ENCODE data around the gene ETAA1. TPM values are rescaled to one million over a fixed set of nuclear protein-coding genes. Genes with fewer than 3 reads are reported as not detected.
A peak's percentile ranks its signal among the peaks of the same experiment; 100 is the strongest.

ETAA1 gene
- 10 to 100 TPM in 3 of 4 donors, 1 to 10 TPM in 1; 8.0 to 19.8 (median 10.1) TPM for total RNA-seq

GRCh38 chr2:67397143-67397986 is at the start of gene ETAA1:
Gene ETAA1, plus strand, starts transcription at chr2:67397333. Its CDS starts 116 bp downstream, at chr2:67397449.
- H3K9me3 ChIP-seq: no peaks in the 10 kb centered on the region
- DNase-seq: peak; percentile 56
- WGBS, 2 donors: 0 to 1% methylated on average over 7 to 13 of the region's 61 CpGs
- no peak for TF ChIP-seq CTCF (IDR thresholded peaks at IDR 0.05)
- TF ChIP-seq POLR2A (IDR thresholded peaks at IDR 0.05): peak in 2 of 4 donors; percentile 65 to 85
- peaks cover 2 to 45% (median 6%) of the 10 kb centered on the region in 3 donors for H3K4me1 ChIP-seq
- intact Hi-C loops (cut with DNase I): loop anchor here (10.0 kb wide), 1 partner anchor 823 kb away; no protein-coding TSS in a partner anchor
- peak within 1 kb of the TSS; percentile 94 to 98 (median 95) for H3K27ac ChIP-seq
- H3K27me3 ChIP-seq: no peaks in the 10 kb centered on the region
- peaks cover 0 to 7% (median 0%) of the 10 kb centered on the region in 3 donors for H3K36me3 ChIP-seq
- peak within 1 kb of the TSS; percentile 69 to 95 (median 83) for H3K4me3 ChIP-seq

GRCh38 chr2:67366832-67367412 is 30.2 kb upstream of the ETAA1 start:
- Histone ChIP-seq H3K9me3 (no peaks in the 10 kb centered on the region), H3K4me1 (no peaks in the 10 kb centered on the region), H3K27ac (no peak overlapping the region), H3K4me3 (no peak overlapping the region), H3K27me3 (no peaks in the 10 kb centered on the region), H3K36me3 (no peaks in the 10 kb centered on the region)
- intact Hi-C loops (cut with DNase I): no loop called here
- TF ChIP-seq POLR2A (IDR thresholded peaks at IDR 0.05) (no peak), CTCF (IDR thresholded peaks at IDR 0.05) (no peak)
- no peak for DNase-seq

- no peak for TF ChIP-seq POLR2A (IDR thresholded peaks at IDR 0.05)
- no peak for TF ChIP-seq CTCF (IDR thresholded peaks at IDR 0.05)
- Histone ChIP-seq H3K27ac (no peak overlapping the region), H3K9me3 (no peaks in the 10 kb centered on the region), H3K36me3 (no peaks in the 10 kb centered on the region), H3K4me1 (no peaks in the 10 kb centered on the region), H3K4me3 (peak overlapping the region in 1 of 4 donors; percentile 2), H3K27me3 (no peaks in the 10 kb centered on the region)
- intact Hi-C loops (cut with DNase I): no loop called here
- no peak for DNase-seq
- 16 to 30% methylated on average over 2 of the region's 2 CpGs for WGBS, 2 donors
These were observed 22.7 kb upstream of the ETAA1 start for GRCh38 chr2:67374481-67374880.

GRCh38 chr2:67374949-67375348 is 22.2 kb upstream of the ETAA1 start:
- intact Hi-C loops (cut with DNase I): no loop called here

More at GRCh38 chr2:67374949-67375348, 22.2 kb upstream of the ETAA1 start:
- no peak for DNase-seq
- no peaks in the 10 kb centered on the region for H3K4me1 ChIP-seq
- H3K36me3 ChIP-seq: no peaks in the 10 kb centered on the region
- H3K9me3 ChIP-seq: no peaks in the 10 kb centered on the region
- H3K27me3 ChIP-seq: no peaks in the 10 kb centered on the region
- no peak overlapping the region for H3K27ac ChIP-seq
- TF ChIP-seq POLR2A (IDR thresholded peaks at IDR 0.05): no peak
- no peak for TF ChIP-seq CTCF (IDR thresholded peaks at IDR 0.05)
- 23 to 38% methylated on average over 1 of the region's 1 CpG for WGBS, 2 donors
- H3K4me3 ChIP-seq: no peak overlapping the region

Measured in esophagus squamous epithelium (tissue), 5 donors.